H1 (cell line): ENCODE data around the gene CD46. TPM values are rescaled to one million over a fixed set of nuclear protein-coding genes. Genes with fewer than 3 reads are reported as not detected.

Source experiments
- CTCF ChIA-PET: fragments of 300-600 bp; sonication (Branson Sonifier 250); formaldehyde crosslinking; loops from one replicate; lab custom pipeline; 2021; ENCODE audit not compliant: partially characterized antibody; lab: Charles Lee
- POLR2A ChIA-PET: fragments of 300-600 bp; sonication (Branson Sonifier 250); formaldehyde crosslinking; loops from one replicate; lab custom pipeline; 2021; ENCODE audit warnings: inconsistent platforms; ENCODE audit not compliant: partially characterized antibody; lab: Charles Lee
- DNase-seq, 2 experiments: peaks; one replicate each; pipeline versions ENCODE4 v3.0.0 to v3.0.0-alpha.2; 2010 to 2022; ENCODE audit warnings: low spot score in 2 of 2, low read depth in 1 of 2, mixed read lengths in 1 of 2
- FAIRE-seq: peaks from 2 replicates; lab custom pipeline; 2011; peaks lifted over from hg19 to GRCh38; lab: Jason Lieb, UNC
- H2AFZ ChIP-seq: 2 replicates; pipeline ENCODE4 v1.8.1; 2012; ENCODE audit warnings: low read length, inconsistent platforms
- H2AK5ac ChIP-seq: 2 replicates; pipeline ENCODE4 v1.6.1; 2013; ENCODE audit warnings: low read depth, low read length
- H2BK120ac ChIP-seq: replicated peaks from 2 replicates; pipeline ENCODE3; 2013; ENCODE audit warnings: low read depth, low read length, inconsistent platforms
- H2BK12ac ChIP-seq: 2 replicates; pipeline ENCODE4 v1.6.1; 2013; ENCODE audit warnings: low read depth, low read length
- H2BK15ac ChIP-seq: 2 replicates; pipeline ENCODE4 v1.6.1; 2013; ENCODE audit warnings: low read length
- H2BK20ac ChIP-seq: 2 replicates; pipeline ENCODE4 v1.6.1; 2013; ENCODE audit warnings: low read length
- H2BK5ac ChIP-seq: 2 replicates; pipeline ENCODE4 v1.6.1; 2013; ENCODE audit warnings: low read depth, low read length
- H3K14ac ChIP-seq: 2 replicates; pipeline ENCODE4 v1.6.1; 2013; ENCODE audit warnings: inconsistent platforms; ENCODE audit not compliant: insufficient read length
- H3K18ac ChIP-seq: 2 replicates; pipeline ENCODE4 v1.6.1; 2013; ENCODE audit warnings: low read length; ENCODE audit errors: extremely low read depth
- H3K23ac ChIP-seq: 2 replicates; pipeline ENCODE4 v1.6.1; 2013; ENCODE audit warnings: inconsistent platforms; ENCODE audit not compliant: insufficient read length
- H3K23me2 ChIP-seq: 2 replicates; pipeline ENCODE4 v1.6.1; 2013; ENCODE audit warnings: low read depth, low read length
- H3K27ac ChIP-seq: 2 replicates; pipeline ENCODE4 v1.6.1; 2011; ENCODE audit warnings: low read depth, low read length, inconsistent platforms
- H3K27me3 ChIP-seq, 4 experiments: replicated peaks in 1 of 4; 1 replicate in 1 of 4; 2 replicates in 3 of 4; pipeline versions ENCODE4 v1.6.1 to v1.8.1; 2011 to 2013; ENCODE audit warnings: low read length in 3 of 4, mild to moderate bottlenecking in 3 of 4, inconsistent platforms in 2 of 4, mixed read lengths in 2 of 4, moderate library complexity in 1 of 4; ENCODE audit not compliant: control insufficient read depth in 3 of 4, insufficient read depth in 3 of 4; ENCODE audit errors: extremely low read depth in 1 of 4
- H3K36me3 ChIP-seq, 4 experiments: 2 replicates each; pipeline versions ENCODE4 v1.6.1 to v1.8.1; 2011 to 2013; ENCODE audit warnings: mild to moderate bottlenecking in 4 of 4, low read length in 3 of 4, moderate library complexity in 2 of 4, control low read depth in 1 of 4, inconsistent platforms in 1 of 4; ENCODE audit not compliant: insufficient read depth in 4 of 4, control insufficient read depth in 2 of 4
- H3K4ac ChIP-seq: replicated peaks from 2 replicates; pipeline ENCODE3; 2013; ENCODE audit warnings: low read length, low read depth, mixed read lengths, inconsistent platforms; ENCODE audit not compliant: insufficient read length
- H3K4me1 ChIP-seq, 4 experiments: replicated peaks in 1 of 4; 1 replicate in 1 of 4; 2 replicates in 3 of 4; pipeline versions ENCODE4 v1.6.1 to v1.8.1; 2011 to 2013; ENCODE audit warnings: low read length in 3 of 4, inconsistent platforms in 2 of 4, mixed read lengths in 1 of 4; ENCODE audit not compliant: insufficient read depth in 4 of 4, control insufficient read depth in 3 of 4
- H3K4me2 ChIP-seq, 2 experiments: 2 replicates each; pipeline versions ENCODE4 v1.6.1 to v1.8.1; 2011 to 2013; ENCODE audit warnings: low read depth in 2 of 2, low read length in 2 of 2, control low read depth in 1 of 2, inconsistent platforms in 1 of 2, mild to moderate bottlenecking in 1 of 2; ENCODE audit not compliant: insufficient read depth in 1 of 2
- H3K4me3 ChIP-seq, 4 experiments: fragments of 200-600, 300-600 bp in 1 of 4; sonication (generic), shearing (Covaris generic), sonication (Bioruptor Twin) in 1 of 4; 2 replicates each; pipeline versions ENCODE4 v1.5.1 to v1.8.1; 2011 to 2016; ENCODE audit warnings: low read length in 4 of 4, low read depth in 3 of 4, control low read depth in 2 of 4, inconsistent platforms in 2 of 4, mild to moderate bottlenecking in 2 of 4, mixed read lengths in 1 of 4, moderate library complexity in 1 of 4; ENCODE audit not compliant: insufficient read depth in 2 of 4; ENCODE audit errors: extremely low read depth in 1 of 4
- H3K56ac ChIP-seq: replicated peaks from 2 replicates; pipeline ENCODE3; 2013; ENCODE audit warnings: low read depth, mild to moderate bottlenecking, mixed read lengths, low read length, inconsistent platforms; ENCODE audit not compliant: insufficient read length
- H3K79me1 ChIP-seq: 2 replicates; pipeline ENCODE4 v1.6.1; 2013; ENCODE audit warnings: low read depth, low read length, control low read depth
- H3K79me2 ChIP-seq, 2 experiments: 2 replicates each; pipeline versions ENCODE4 v1.6.1 to v1.8.1; 2012 to 2013; ENCODE audit warnings: low read length in 2 of 2, mild to moderate bottlenecking in 2 of 2, inconsistent platforms in 1 of 2; ENCODE audit not compliant: insufficient read depth in 2 of 2, control insufficient read depth in 1 of 2
- H3K9ac ChIP-seq, 4 experiments: replicated peaks in 1 of 4; 1 replicate in 1 of 4; 2 replicates in 3 of 4; pipeline versions ENCODE4 v1.6.1 to v1.8.1; 2011 to 2013; ENCODE audit warnings: low read depth in 3 of 4, low read length in 3 of 4, control low read depth in 2 of 4, mild to moderate bottlenecking in 2 of 4, moderate library complexity in 2 of 4, inconsistent platforms in 1 of 4; ENCODE audit errors: extremely low read depth in 1 of 4
- H3K9me3 ChIP-seq, 2 experiments: 2 replicates each; pipeline versions ENCODE4 v1.6.1 to v1.8.1; 2012 to 2013; ENCODE audit warnings: mild to moderate bottlenecking in 2 of 2, moderate library complexity in 2 of 2, control low read depth in 1 of 2, inconsistent platforms in 1 of 2, low read depth in 1 of 2, low read length in 1 of 2, mixed read lengths in 1 of 2; ENCODE audit not compliant: insufficient read depth in 2 of 2
- H4K20me1 ChIP-seq, 2 experiments: replicated peaks in 1 of 2; 2 replicates each; pipeline versions ENCODE3 to v1.8.1; 2011 to 2013; ENCODE audit warnings: inconsistent platforms in 2 of 2, low read length in 2 of 2, mild to moderate bottlenecking in 1 of 2; ENCODE audit not compliant: insufficient read depth in 2 of 2, control insufficient read depth in 1 of 2
- H4K5ac ChIP-seq: 2 replicates; pipeline ENCODE4 v1.6.1; 2013; ENCODE audit warnings: low read length, low read depth, mixed read lengths, inconsistent platforms; ENCODE audit not compliant: insufficient read length
- H4K8ac ChIP-seq: 2 replicates; pipeline ENCODE4 v1.8.0; 2013; ENCODE audit warnings: mild to moderate bottlenecking, moderate library complexity, low read length, inconsistent platforms; ENCODE audit not compliant: insufficient read depth; ENCODE audit errors: extremely low read depth
- H4K91ac ChIP-seq: replicated peaks from 2 replicates; pipeline ENCODE3; 2013; ENCODE audit warnings: low read length, mixed read lengths, inconsistent platforms; ENCODE audit not compliant: insufficient read length
- BACH1 ChIP-seq: IDR thresholded peaks from 2 replicates; pipeline ENCODE4 v1.6.1; 2012; ENCODE audit warnings: low read length, improper control_type of control experiment
- CTBP2 ChIP-seq: IDR thresholded peaks from 2 replicates; pipeline ENCODE4 v1.7.0; 2011; ENCODE audit warnings: borderline replicate concordance, mild to moderate bottlenecking, moderate library complexity, mixed read lengths, low read length; ENCODE audit not compliant: insufficient read depth, insufficient read length
- GTF2F1 ChIP-seq: IDR thresholded peaks from 2 replicates; pipeline ENCODE4 v1.6.1; 2012; ENCODE audit warnings: low read depth, low read length, improper control_type of control experiment, borderline replicate concordance
- KDM4A ChIP-seq: IDR thresholded peaks from one replicate; pipeline ENCODE4 v1.7.1; 2012; ENCODE audit warnings: low read depth, mild to moderate bottlenecking, moderate library complexity, low read length, inconsistent platforms; ENCODE audit not compliant: severe bottlenecking
- NANOG ChIP-seq: IDR thresholded peaks from 2 replicates; pipeline ENCODE4 v1.6.1; 2011; ENCODE audit warnings: low read length, low read depth, mild to moderate bottlenecking, inconsistent platforms; ENCODE audit not compliant: insufficient read depth, poor library complexity, severe bottlenecking
- PHF8 ChIP-seq: fragments of 200-600 bp; sonication (generic); conservative IDR thresholded peaks from 2 replicates; pipeline ENCODE4 v1.7.1; 2012; ENCODE audit warnings: low read depth, mild to moderate bottlenecking, inconsistent platforms, low read length, moderate library complexity
- POLR2A ChIP-seq, 2 experiments: IDR thresholded peaks; 1 replicate in 1 of 2; 2 replicates in 1 of 2; pipeline ENCODE4 v1.6.1; 2011; ENCODE audit warnings: low read depth in 2 of 2, low read length in 2 of 2, mild to moderate bottlenecking in 2 of 2; ENCODE audit errors: control extremely low read depth in 1 of 2
- RAD21 ChIP-seq, 2 experiments: IDR thresholded peaks in 1 of 2; conservative IDR thresholded peaks in 1 of 2; 2 replicates each; pipeline ENCODE4 v1.6.1; 2011; ENCODE audit warnings: low read depth in 2 of 2, low read length in 2 of 2, improper control_type of control experiment in 1 of 2, inconsistent platforms in 1 of 2, mild to moderate bottlenecking in 1 of 2, moderate library complexity in 1 of 2
- SP1 ChIP-seq: IDR thresholded peaks from 2 replicates; pipeline ENCODE4 v1.6.1; 2011; ENCODE audit warnings: low read depth, low read length
- SP4 ChIP-seq: IDR thresholded peaks from 2 replicates; pipeline ENCODE4 v1.6.1; 2012; ENCODE audit warnings: low read length, inconsistent platforms
- SRF ChIP-seq: IDR thresholded peaks from 2 replicates; pipeline ENCODE4 v1.6.1; 2011; ENCODE audit warnings: mild to moderate bottlenecking, low read depth, low read length, moderate library complexity
- TAF1 ChIP-seq: IDR thresholded peaks from 2 replicates; pipeline ENCODE4 v1.6.1; 2011; ENCODE audit warnings: mild to moderate bottlenecking, low read depth, low read length
- TCF12 ChIP-seq: IDR thresholded peaks from 2 replicates; pipeline ENCODE4 v1.6.1; 2011; ENCODE audit warnings: low read depth, mild to moderate bottlenecking, low read length
- ZNF274 ChIP-seq: IDR thresholded peaks from 2 replicates; pipeline ENCODE4 v1.7.0; 2012; ENCODE audit warnings: low read length, borderline replicate concordance; ENCODE audit errors: extremely low read depth
- whole genome bisulfite sequencing, 2 experiments: shearing (Covaris generic) in 1 of 2; methylation state at CpG; one replicate each; pipeline versions ENCODE4 v1.1.6 to v1.1.7; 2013 to 2015; ENCODE audit warnings: low lambda C conversion rate in 2 of 2, mixed read lengths in 2 of 2, inconsistent platforms in 1 of 2, low coverage in 1 of 2, missing lambda C conversion rate in 1 of 2; ENCODE audit not compliant: insufficient replicate concordance in 2 of 2, insufficient coverage in 1 of 2, insufficient read length in 1 of 2; ENCODE audit errors: extremely low coverage in 1 of 2, missing lambda C conversion rate in 1 of 2; 5-methylcytosine and 5-hydroxymethylcytosine counted together
- polyA plus RNA-seq, 7 experiments: library from polyadenylated mRNA; depleted of rRNA in 3 of 7; stranded (reverse) in 5 of 7; unstranded in 2 of 7; fragments of >200 nt in 5 of 7; fragments of 200-250 nt in 2 of 7; gene quantifications; 1 replicate in 5 of 7; 2 replicates in 1 of 7; 4 replicates in 1 of 7; pipeline versions ENCODE4 v1.2.1 to v1.2.3, GENCODE V29; 2011 to 2013; ENCODE audit warnings: missing spikeins in 2 of 7, mixed read lengths in 2 of 7
- total RNA-seq: library from RNA; stranded (reverse); fragmentation: NEBNext Ultra II Directional; extraction: Animal tissue kit (Norgen Biotek cat#: 25700); gene quantifications from 2 replicates; pipeline ENCODE4 v1.2.1, GENCODE V29; 2021
- TF ChIP-seq, protein P1 (sequence below): IDR thresholded peaks from 2 replicates; pipeline ENCODE4 v1.6.1; 2012; ENCODE audit warnings: inconsistent platforms

The CD46 gene
- total and polyA plus RNA-seq, 2 of the 8 experiments (the other 6 are each of a cell fraction or from before 2014, with no cell fraction given): 60.9 to 113 TPM

DNA sequence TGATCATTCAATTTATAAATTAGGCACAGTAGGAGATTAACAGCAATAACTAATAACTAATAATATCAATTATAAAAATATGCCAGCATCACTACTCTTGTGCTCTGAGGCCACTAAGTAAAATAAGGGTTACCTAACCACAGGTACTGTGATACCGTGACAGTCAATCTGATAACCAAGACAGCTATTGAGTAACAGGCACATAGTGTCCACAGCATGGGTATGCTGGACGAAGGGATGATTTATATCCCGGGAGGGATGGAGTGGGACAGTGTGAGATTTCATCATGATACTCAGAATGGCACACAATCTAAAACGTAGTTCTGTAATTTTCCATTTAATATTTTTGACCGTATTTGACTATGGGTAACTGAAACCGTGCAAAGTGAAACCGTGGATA is 39.4 kb downstream of the CD46 start:
- no peak overlapping the region for H2BK120ac ChIP-seq
- no peaks in the 10 kb centered on the region for H3K23me2 ChIP-seq
- no peak overlapping the region for H4K8ac ChIP-seq
- H4K20me1 ChIP-seq: peaks cover 1 to 6% of the 10 kb centered on the region in 2 experiments
- H2BK20ac ChIP-seq: no peak overlapping the region
- H4K91ac ChIP-seq: no peak overlapping the region
- no peaks in the 10 kb centered on the region for H3K4me1 ChIP-seq
- ChIA-PET CTCF (no interaction called here), POLR2A (no interaction called here)
- no peak for DNase-seq
- no peak overlapping the region for H4K5ac ChIP-seq
- no peak overlapping the region for H2AFZ ChIP-seq
- no peaks in the 10 kb centered on the region for H3K27me3 ChIP-seq
- no peaks in the 10 kb centered on the region for H3K9me3 ChIP-seq
- H2AK5ac ChIP-seq: no peak overlapping the region
- H3K79me2 ChIP-seq: no peaks in the 10 kb centered on the region
- 80% methylated on average over 7 of the region's 7 CpGs; no CpG with 5 or more reads in 1 of the 2 experiments for WGBS, 2 experiments
- no peak overlapping the region for H3K14ac ChIP-seq
- no peak overlapping the region for H2BK15ac ChIP-seq
- H3K79me1 ChIP-seq: no peaks in the 10 kb centered on the region
- no peak overlapping the region for H3K4me2 ChIP-seq
- no peak overlapping the region for H2BK12ac ChIP-seq
- no peak overlapping the region for H3K56ac ChIP-seq
- H3K9ac ChIP-seq: no peak overlapping the region
- H2BK5ac ChIP-seq: no peak overlapping the region
- H3K4me3 ChIP-seq: no peak overlapping the region
- no peak overlapping the region for H3K4ac ChIP-seq
- no peak overlapping the region for H3K23ac ChIP-seq
- no peak for FAIRE-seq
- H3K27ac ChIP-seq: no peak overlapping the region
- peaks cover 6 to 51% (median 18%) of the 10 kb centered on the region in 4 experiments; a peak in 6 of 8 replicates for H3K36me3 ChIP-seq
- H3K18ac ChIP-seq: no peak overlapping the region
- TF ChIP-seq ZNF274: no peak
- TF ChIP-seq, protein P1, sequence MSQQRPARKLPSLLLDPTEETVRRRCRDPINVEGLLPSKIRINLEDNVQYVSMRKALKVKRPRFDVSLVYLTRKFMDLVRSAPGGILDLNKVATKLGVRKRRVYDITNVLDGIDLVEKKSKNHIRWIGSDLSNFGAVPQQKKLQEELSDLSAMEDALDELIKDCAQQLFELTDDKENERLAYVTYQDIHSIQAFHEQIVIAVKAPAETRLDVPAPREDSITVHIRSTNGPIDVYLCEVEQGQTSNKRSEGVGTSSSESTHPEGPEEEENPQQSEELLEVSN: no peak
- no peak for TF ChIP-seq TAF1
- no peak for TF ChIP-seq SP4
- no peak for TF ChIP-seq SP1
- TF ChIP-seq CTBP2: no peak
- TF ChIP-seq GTF2F1: no peak
- TF ChIP-seq TCF12: no peak
- TF ChIP-seq BACH1: no peak
- no peak for TF ChIP-seq RAD21 (IDR thresholded peaks at IDR 0.05 in 1 of 2, conservative IDR thresholded peaks at IDR 0.05 in 1 of 2; ENCODE audit: low read depth in 2 of 2, low read length in 2 of 2)
- no peak for TF ChIP-seq POLR2A (IDR thresholded peaks at IDR 0.05; ENCODE audit: control extremely low read depth in 1 of 2, low read depth in 2 of 2, low read length in 2 of 2)
- TF ChIP-seq SRF: no peak
- TF ChIP-seq PHF8: no peak
- no peak for TF ChIP-seq NANOG
- TF ChIP-seq KDM4A: no peak
